RWPE2 (cell line): ENCODE measurements around the gene PGR.

ENCODE experiments used
- ATAC-seq: fragments of 200-7000 bp; cut with Tn5 transposase; 3 replicates; pipeline ENCODE4 v1.9.1; 2021; ENCODE audit warnings: low read depth
- DNase-seq: peaks from one replicate; pipeline ENCODE4 v3.0.0-alpha.2; 2020; ENCODE audit warnings: low spot score
- H3K27ac ChIP-seq: fragments of 450-650 bp; 2 replicates; pipeline ENCODE4 v1.5.1; 2017; ENCODE audit warnings: mild to moderate bottlenecking; ENCODE audit not compliant: poor library complexity, severe bottlenecking
- H3K27me3 ChIP-seq: fragments of 250-450 bp; sonication (Bioruptor Pico); 2 replicates; pipeline ENCODE4 v1.5.1; 2021; ENCODE audit warnings: mild to moderate bottlenecking, moderate library complexity; ENCODE audit not compliant: insufficient read depth, poor library complexity, severe bottlenecking
- H3K36me3 ChIP-seq: fragments of 250-450 bp; sonication (Bioruptor Pico); 2 replicates; pipeline ENCODE4 v1.5.1; 2020; ENCODE audit warnings: low read depth, mild to moderate bottlenecking, moderate library complexity
- H3K4me1 ChIP-seq: fragments of 250-450 bp; sonication (Bioruptor Pico); 2 replicates; pipeline ENCODE4 v1.5.1; 2021; ENCODE audit warnings: mild to moderate bottlenecking, moderate library complexity; ENCODE audit not compliant: insufficient read depth, poor library complexity, severe bottlenecking
- H3K4me3 ChIP-seq: fragments of 250-450 bp; sonication (Bioruptor Pico); 2 replicates; pipeline ENCODE4 v1.5.1; 2021; ENCODE audit warnings: mild to moderate bottlenecking, moderate library complexity; ENCODE audit not compliant: severe bottlenecking
- H3K9me3 ChIP-seq: fragments of 250-450 bp; sonication (Bioruptor Pico); 2 replicates; pipeline ENCODE4 v1.5.1; 2021; ENCODE audit warnings: mild to moderate bottlenecking, moderate library complexity; ENCODE audit not compliant: severe bottlenecking
- CTCF ChIP-seq: fragments of 450-650 bp; IDR thresholded peaks from one replicate; pipeline ENCODE4 v1.5.1; 2017; ENCODE audit warnings: mild to moderate bottlenecking, moderate library complexity; ENCODE audit not compliant: poor library complexity, severe bottlenecking

Gene PGR

GRCh38 chr11:101129203-101129943, at the start of gene PGR:
Gene PGR (minus strand): TSS chr11:101129813. CDS start chr11:101129070, 743 bp downstream.
- Histone ChIP-seq H3K27ac (no peak within 1 kb of the TSS), H3K4me3 (no peak within 1 kb of the TSS), H3K9me3 (no peaks in the 10 kb centered on the region), H3K4me1 (no peaks in the 10 kb centered on the region), H3K27me3 (peaks cover 85% of the 10 kb centered on the region), H3K36me3 (no peaks in the 10 kb centered on the region)
- TF ChIP-seq CTCF, result no peak
- no peak for ATAC-seq
- DNase-seq, result no peak

GRCh38 chr11:101176381-101176780, 46.8 kb upstream of the PGR start:
- no peaks in the 10 kb centered on the region for H3K9me3 ChIP-seq
- ATAC-seq (peak; percentile 41; the same call in 1 of the 3 replicates), DNase-seq (no peak)
- no peak overlapping the region for H3K4me3 ChIP-seq
- no peak overlapping the region for H3K27ac ChIP-seq
- H3K36me3 ChIP-seq, result no peaks in the 10 kb centered on the region
- H3K27me3 ChIP-seq, result no peaks in the 10 kb centered on the region
- H3K4me1 ChIP-seq, result no peaks in the 10 kb centered on the region
- TF ChIP-seq CTCF, result no peak

- DNase-seq, result no peak
- ATAC-seq, result no peak
- Histone ChIP-seq H3K36me3 (no peaks in the 10 kb centered on the region), H3K27me3 (peaks cover 20% of the 10 kb centered on the region), H3K4me3 (no peak overlapping the region), H3K9me3 (no peaks in the 10 kb centered on the region), H3K4me1 (no peaks in the 10 kb centered on the region), H3K27ac (no peak overlapping the region)
- no peak for TF ChIP-seq CTCF
Measured at GRCh38 chr11:101169944-101170343, 40.3 kb upstream of the PGR start.

- no peak overlapping the region for H3K27ac ChIP-seq
- no peak for ATAC-seq
- peaks cover 20% of the 10 kb centered on the region for H3K27me3 ChIP-seq
- no peak for DNase-seq
- no peak for TF ChIP-seq CTCF
- H3K36me3 ChIP-seq, result no peaks in the 10 kb centered on the region
- H3K4me1 ChIP-seq, result no peaks in the 10 kb centered on the region
- no peaks in the 10 kb centered on the region for H3K9me3 ChIP-seq
- no peak overlapping the region for H3K4me3 ChIP-seq
Measured at GRCh38 chr11:101166038-101166437, 36.4 kb upstream of the PGR start.

GRCh38 chr11:101158119-101158518, 28.5 kb upstream of the PGR start:
- no peak for TF ChIP-seq CTCF
- Histone ChIP-seq H3K9me3 (no peaks in the 10 kb centered on the region), H3K27me3 (no peaks in the 10 kb centered on the region), H3K36me3 (no peaks in the 10 kb centered on the region), H3K27ac (no peak overlapping the region), H3K4me3 (no peak overlapping the region), H3K4me1 (no peaks in the 10 kb centered on the region)
- ATAC-seq, result no peak
- no peak for DNase-seq
